ENCODE measurements around the gene KLHL8.
A peak's percentile ranks its signal among the peaks of the same experiment; 100 is the strongest.
"Not testable (repeated sequence)": the region's sequence is repeated elsewhere in the genome, so short reads cannot be mapped to it uniquely, and the experiment has no call there.

Gene KLHL8

GRCh38 chr4:87227751-87228151, 7.3 kb upstream of the KLHL8 start:
- no peak for DNase-seq

DNA sequence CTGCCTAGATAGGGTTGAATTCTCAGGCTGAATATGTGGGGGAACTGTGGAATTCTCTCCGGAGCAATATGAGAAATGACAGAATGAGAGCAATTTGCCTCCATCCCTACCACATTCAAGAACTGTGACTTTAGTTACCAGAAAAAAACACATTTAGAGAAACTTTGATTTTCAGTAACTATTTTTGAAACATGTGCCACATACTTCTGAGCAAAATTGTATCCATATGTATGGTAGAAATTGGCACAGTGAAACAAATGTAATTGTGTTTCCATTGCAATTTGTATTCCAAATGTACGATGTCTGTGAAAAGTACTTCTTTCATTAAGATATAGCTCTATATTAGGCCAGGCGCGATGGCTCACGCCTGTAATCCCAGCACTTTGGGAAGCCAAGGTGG, 5.5 kb upstream of the KLHL8 start:
- no peak for DNase-seq

DNA sequence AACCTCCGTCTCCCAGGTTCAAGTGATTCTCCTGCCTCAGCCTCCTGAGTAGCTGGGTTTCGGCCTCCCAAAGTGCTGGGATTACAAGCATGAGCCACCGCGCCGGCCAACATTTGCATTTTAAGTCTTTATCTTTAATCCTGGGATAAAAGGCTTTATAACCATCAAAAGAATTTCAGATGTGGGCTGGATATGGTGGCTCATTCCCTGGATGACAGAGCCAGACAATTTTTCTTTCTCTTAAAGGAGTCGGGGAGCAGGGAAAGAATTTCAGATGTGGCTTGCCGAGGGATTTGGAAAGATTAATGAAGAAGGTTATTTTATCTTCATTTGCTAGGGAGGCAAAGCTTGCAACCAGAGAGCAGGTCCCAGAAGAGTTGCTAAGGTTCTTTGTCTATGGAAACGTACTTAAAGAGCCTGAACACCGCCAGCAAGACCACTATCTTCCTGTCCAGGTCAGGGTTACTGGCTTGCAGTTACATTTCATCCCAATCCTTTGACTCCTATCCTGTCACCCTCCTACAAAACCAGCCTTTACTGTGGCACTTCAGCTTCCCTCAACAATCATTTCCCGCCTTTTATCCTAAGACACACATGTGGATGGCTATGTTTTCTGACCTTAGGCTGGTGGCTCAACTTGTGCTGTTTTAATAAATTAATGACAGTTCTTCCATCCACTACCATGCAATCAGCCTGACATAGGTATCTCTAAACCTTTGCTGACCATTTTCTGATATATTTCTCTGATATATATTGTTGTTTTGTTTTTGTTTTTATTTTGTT, 3.9 kb upstream of the KLHL8 start:
- no peak for DNase-seq

DNA sequence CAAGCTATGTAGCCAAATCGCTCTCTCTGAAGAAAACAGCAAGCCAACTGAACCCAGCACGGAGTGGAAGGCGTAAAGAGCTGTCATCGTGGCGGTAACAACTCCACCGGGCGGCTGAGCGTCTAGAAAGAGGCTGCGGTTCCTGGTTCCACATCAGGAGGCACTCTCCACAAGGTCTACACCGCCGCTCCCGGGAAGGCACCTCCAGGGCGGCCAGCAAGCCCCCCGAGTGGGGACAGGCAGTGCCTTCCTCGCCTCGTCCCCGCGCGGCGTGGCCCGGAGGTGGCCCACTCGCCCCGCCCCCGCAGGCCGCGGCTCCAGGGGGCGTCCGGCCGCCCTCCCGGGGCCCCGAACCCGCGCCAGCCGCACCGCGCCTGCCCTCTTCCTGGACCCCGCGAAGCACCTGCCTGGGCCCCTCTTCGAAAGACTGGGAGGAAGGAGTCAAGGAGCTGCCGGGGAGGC, 755 bp downstream of the KLHL8 start:
- peak in 1 of 2 experiments; percentile 20 for DNase-seq

- not testable (repeated sequence) for DNase-seq
These were observed 3.1 kb downstream of the KLHL8 start for GRCh38 chr4:87217235-87217763.

GRCh38 chr4:87216469-87216868, 3.9 kb downstream of the KLHL8 start:
- DNase-seq: no peak

GRCh38 chr4:87213421-87214075, 6.9 kb downstream of the KLHL8 start:
- DNase-seq: no peak

- DNase-seq: no peak
These were observed 9.0 kb downstream of the KLHL8 start for GRCh38 chr4:87211249-87211952.

GRCh38 chr4:87209696-87210095, 10.7 kb downstream of the KLHL8 start:
- DNase-seq: no peak

- DNase-seq: no peak
These were observed 11.2 kb downstream of the KLHL8 start for GRCh38 chr4:87209182-87209581.

GRCh38 chr4:87204559-87204958, 15.9 kb downstream of the KLHL8 start:
- no peak for DNase-seq

DNA sequence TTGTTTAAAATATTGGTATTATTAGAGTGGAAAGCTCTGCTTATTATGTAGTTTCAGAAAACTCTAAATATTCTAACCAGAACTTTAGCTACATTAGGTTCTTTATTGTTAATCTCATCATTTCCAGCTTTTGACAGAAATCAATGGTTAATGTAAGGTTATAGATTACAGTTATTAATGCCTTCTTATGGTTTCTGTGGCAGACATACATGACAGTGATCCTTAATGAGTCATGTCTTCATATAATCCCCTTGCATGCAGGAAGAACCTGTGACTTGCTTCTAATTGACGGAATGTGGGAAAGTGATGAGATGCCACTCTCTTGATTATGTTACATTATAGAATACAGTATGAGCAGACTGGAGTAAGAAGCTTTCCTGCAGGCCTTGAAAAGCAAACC, 23.5 kb downstream of the KLHL8 start:
- DNase-seq: peak in 1 of 2 experiments; percentile 4

DNA sequence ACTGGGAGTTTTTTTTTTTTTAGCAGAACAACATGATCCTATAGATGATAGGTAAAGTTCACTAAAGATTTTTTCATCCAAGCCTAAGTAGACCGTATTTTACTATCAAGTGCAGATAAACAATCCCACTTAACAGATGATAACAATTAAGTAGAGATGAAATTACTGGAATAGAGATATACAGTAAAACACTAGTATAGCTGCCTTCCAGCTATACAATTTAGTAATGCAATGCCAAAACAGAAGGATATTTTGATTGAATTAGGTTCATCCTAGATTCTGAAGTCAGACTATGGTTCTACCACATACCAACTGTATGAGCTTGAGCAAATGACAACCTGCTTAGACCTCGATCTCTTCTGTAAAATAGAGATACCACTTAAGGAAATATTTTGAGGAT, 24.3 kb downstream of the KLHL8 start:
- DNase-seq: no peak

DNA sequence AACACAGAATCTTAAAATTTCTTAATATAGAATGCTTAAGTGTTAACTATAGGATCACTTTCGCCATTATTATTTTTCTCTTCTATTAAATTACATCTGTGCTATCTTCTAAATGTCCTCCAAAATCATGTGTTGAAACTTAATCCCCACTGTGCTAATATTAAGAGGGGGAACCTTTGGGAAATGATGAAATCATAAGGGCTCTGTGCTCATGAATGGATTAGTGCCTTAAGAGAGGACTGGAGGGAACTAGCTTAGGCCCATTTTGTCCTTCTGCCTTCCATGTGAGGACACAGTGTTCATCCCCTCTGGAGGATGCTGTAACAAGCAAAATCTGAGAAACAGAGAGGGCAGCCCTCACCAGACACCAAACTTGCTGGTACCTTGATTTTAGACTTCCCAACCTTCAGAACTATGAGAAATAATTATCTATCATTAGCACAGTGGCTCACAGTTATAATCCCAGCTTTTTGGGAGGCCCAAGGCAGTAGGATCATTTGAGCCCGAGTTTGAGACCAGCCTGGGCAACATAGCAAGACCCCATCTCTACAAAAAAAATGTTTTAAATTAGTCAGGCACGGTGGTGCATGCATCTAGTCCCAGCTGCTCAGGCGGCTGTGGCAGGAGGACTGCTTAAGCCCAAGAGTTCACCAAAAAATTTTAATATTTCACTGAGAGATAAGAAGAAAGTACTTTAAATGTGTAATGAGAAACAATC, 26.3 kb downstream of the KLHL8 start:
- DNase-seq: peak; percentile 38 to 61

DNA sequence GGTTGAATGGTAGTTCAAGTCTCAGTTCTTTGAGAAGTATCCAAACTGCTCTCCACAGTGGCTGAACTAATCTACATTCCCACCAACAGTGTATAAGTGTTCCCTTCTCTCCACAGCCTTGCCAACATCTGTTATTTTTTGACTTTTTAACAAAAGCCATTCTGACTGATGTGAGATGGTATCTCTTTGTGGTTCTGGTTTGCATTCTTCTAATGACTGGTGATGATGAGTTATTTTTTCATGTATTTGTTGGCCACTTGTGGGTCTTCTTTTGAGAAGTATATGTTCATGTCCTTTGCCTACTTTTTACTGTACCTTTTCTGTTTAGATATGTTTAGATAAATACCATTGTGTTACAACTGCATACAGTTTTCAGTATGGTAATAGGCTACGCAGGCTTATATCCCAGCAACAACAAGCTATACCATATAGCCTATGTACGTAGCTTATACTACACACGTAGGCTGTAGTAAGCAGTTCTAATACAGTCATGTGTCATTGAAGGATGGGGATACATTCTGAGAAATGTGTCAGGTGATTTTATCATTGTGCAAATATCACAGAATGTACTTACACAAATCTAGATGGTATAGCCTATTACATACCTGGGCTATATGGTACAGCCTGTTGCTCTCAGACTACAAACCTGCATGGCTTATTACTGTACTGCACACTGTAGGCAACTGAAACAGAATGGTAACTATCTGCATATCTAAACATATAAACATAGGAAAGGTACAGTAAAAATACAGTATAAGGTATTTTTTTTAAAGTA, 28.1 kb downstream of the KLHL8 start:
- no peak for DNase-seq

- no peak for DNase-seq
These were observed 31.5 kb downstream of the KLHL8 start for GRCh38 chr4:87188932-87189331.

GRCh38 chr4:87188048-87188447, 32.4 kb downstream of the KLHL8 start:
- no peak for DNase-seq

GRCh38 chr4:87185146-87185870, 35.1 kb downstream of the KLHL8 start:
- no peak for DNase-seq

GRCh38 chr4:87180767-87181166, 39.7 kb downstream of the KLHL8 start:
- DNase-seq: no peak

DNA sequence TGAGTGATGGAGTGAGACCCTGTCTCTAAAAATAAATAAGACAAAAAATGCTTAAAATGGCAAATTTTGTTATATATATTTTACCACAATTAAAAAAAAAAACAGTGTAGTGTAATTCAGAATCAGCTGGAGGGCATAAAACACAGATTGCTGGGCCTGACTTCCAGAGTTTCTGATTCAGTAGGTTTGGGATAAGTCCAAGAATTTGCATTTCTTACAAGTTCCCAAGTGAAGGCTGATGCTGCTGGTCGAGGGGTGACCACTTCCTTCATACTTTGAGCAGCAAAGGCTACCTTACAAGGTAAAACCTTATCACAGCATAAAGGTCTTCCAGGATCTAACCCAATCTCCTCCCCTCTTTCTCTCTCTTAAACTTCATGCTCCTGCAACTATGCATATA, 40.7 kb downstream of the KLHL8 start:
- no peak for DNase-seq

- DNase-seq: no peak
These were observed 45.7 kb downstream of the KLHL8 start for GRCh38 chr4:87174672-87175071.
